BJ (cell line): ENCODE measurements around the gene PDZRN3. TPM values are rescaled to one million over a fixed set of nuclear protein-coding genes. Genes with fewer than 3 reads are reported as not detected.
A peak's percentile ranks its signal among the peaks of the same experiment; 100 is the strongest.

ENCODE experiments used
- CTCF ChIA-PET: fragments of 350-600 bp; formaldehyde crosslinking; extraction: SDS; loops from one replicate; lab custom pipeline; 2021; ENCODE audit warnings: antibody characterized with exemption, inconsistent platforms; lab: Yijun Ruan, JAX
- POLR2A ChIA-PET: fragments of 300-600 bp; sonication (Branson Sonifier 250); formaldehyde crosslinking; extraction: SDS; loops from one replicate; lab custom pipeline; 2021; ENCODE audit warnings: antibody characterized with exemption; lab: Charles Lee
- DNase-seq: peaks from one replicate; pipeline ENCODE4 v3.0.0-alpha.2; 2011; ENCODE audit warnings: low read depth
- H3K27me3 ChIP-seq: 2 replicates; pipeline ENCODE4 v1.6.0; 2011; ENCODE audit warnings: low read length; ENCODE audit not compliant: control insufficient read depth, insufficient read depth
- H3K36me3 ChIP-seq: 2 replicates; pipeline ENCODE4 v1.5.1; 2011; ENCODE audit warnings: low read length; ENCODE audit not compliant: control insufficient read depth, insufficient read depth
- H3K4me3 ChIP-seq: 2 replicates; pipeline ENCODE4 v1.5.1; 2011; ENCODE audit warnings: low read depth, mild to moderate bottlenecking, control low read depth, low read length
- CTCF ChIP-seq: IDR thresholded peaks from 2 replicates; pipeline ENCODE4 v1.5.1; 2011; ENCODE audit warnings: low read depth, mild to moderate bottlenecking, control low read depth, inconsistent platforms, low read length, moderate library complexity; ENCODE audit not compliant: insufficient read depth
- polyA minus RNA-seq: library from RNA; depleted of rRNA, polyadenylated mRNA; stranded (reverse); fragments of >200 nt; gene quantifications from 2 replicates; pipeline ENCODE4 v1.2.3, GENCODE V29; 2011; rRNA and poly(A)+ RNA removed
- polyA plus RNA-seq: library from polyadenylated mRNA; depleted of rRNA; stranded (reverse); fragments of >200 nt; gene quantifications from 2 replicates; pipeline ENCODE4 v1.2.3, GENCODE V29; 2011; rRNA removed

Gene PDZRN3
- polyA plus RNA-seq = 4.9 and 5.1 TPM in 2 replicates
- 14.1 and 16.4 TPM in 2 replicates for polyA minus RNA-seq

- H3K4me3 ChIP-seq = peak within 1 kb of the TSS; percentile 80
- POLR2A ChIA-PET = interaction anchor here (0.6 kb wide), 1 partner anchor 94 kb away, joined by 3 read pairs; no protein-coding TSS in a partner anchor
- H3K36me3 ChIP-seq = no peaks in the 10 kb centered on the region
- no peak for DNase-seq
- no peaks in the 10 kb centered on the region for H3K27me3 ChIP-seq
- no peak for TF ChIP-seq CTCF
- CTCF ChIA-PET = interaction anchor here (1.4 to 6.0 kb wide), 9 partner anchors 10 to 226 kb away, joined by 4 to 55 read pairs (median 7); no protein-coding TSS in a partner anchor
These were observed at the start of gene PDZRN3 for GRCh38 chr3:73624821-73625665. Gene PDZRN3, minus strand, starts transcription at chr3:73624941.

GRCh38 chr3:73674280-73674679, 49.5 kb upstream of the PDZRN3 start:
- TF ChIP-seq CTCF = no peak
- CTCF ChIA-PET = interaction anchor here (1.1 kb wide), 1 partner anchor 166 kb away, joined by 3 read pairs; no protein-coding TSS in a partner anchor
- POLR2A ChIA-PET = no interaction called here

DNA sequence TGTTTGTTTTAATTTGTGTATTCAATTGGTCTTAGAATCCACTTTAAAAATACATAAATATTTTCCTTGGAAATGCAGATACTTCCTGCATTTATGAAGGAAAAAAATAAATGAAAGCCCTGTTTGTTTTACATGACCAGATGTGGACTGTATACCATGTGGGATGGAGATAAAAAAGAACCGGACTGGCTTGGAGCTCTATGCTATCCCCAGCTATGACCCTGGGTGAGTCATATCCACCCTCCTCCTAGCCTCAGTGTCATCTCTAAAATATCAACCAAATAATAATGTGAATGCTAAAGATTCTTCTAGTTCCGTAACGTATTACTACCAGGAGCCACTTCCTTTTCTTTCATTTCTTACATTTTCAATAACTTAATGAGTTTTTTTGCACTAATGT, 44.5 kb upstream of the PDZRN3 start:
- no peak for TF ChIP-seq CTCF
- DNase-seq = no peak
- POLR2A ChIA-PET = no interaction called here
- CTCF ChIA-PET = interaction anchor here (0.8 to 1.1 kb wide), 2 partner anchors 19 to 264 kb away, joined by 3 read pairs; no protein-coding TSS in a partner anchor
- Histone ChIP-seq H3K36me3 (no peaks in the 10 kb centered on the region), H3K4me3 (no peak overlapping the region), H3K27me3 (no peaks in the 10 kb centered on the region)

More at GRCh38 chr3:73674280-73674679, 49.5 kb upstream of the PDZRN3 start:
- Histone ChIP-seq H3K36me3 (no peaks in the 10 kb centered on the region), H3K4me3 (no peak overlapping the region), H3K27me3 (no peaks in the 10 kb centered on the region)
- no peak for DNase-seq

- no peak for DNase-seq
These were observed 43.6 kb upstream of the PDZRN3 start for GRCh38 chr3:73668391-73668790.

More at GRCh38 chr3:73668391-73668790, 43.6 kb upstream of the PDZRN3 start:
- no peaks in the 10 kb centered on the region for H3K36me3 ChIP-seq
- no peak for TF ChIP-seq CTCF
- ChIA-PET CTCF (interaction anchor here (0.9 to 1.1 kb wide), 2 partner anchors 18 to 20 kb away, joined by 3 read pairs; no protein-coding TSS in a partner anchor), POLR2A (no interaction called here)
- H3K27me3 ChIP-seq = no peaks in the 10 kb centered on the region
- H3K4me3 ChIP-seq = no peak overlapping the region
